Measurements from ENCODE around the gene ABHD14A.

ABHD14A gene

GRCh38 chr3:51999846-52000245 lies 25.0 kb downstream of the ABHD14A start:
- DNase-seq = no peak

GRCh38 chr3:52001443-52001974 lies 26.6 kb downstream of the ABHD14A start:
- peak; percentile 67 to 70 for DNase-seq

- no peak for DNase-seq
These were observed 27.9 kb downstream of the ABHD14A start for GRCh38 chr3:52002748-52003147.

- no peak for DNase-seq
These were observed 29.4 kb downstream of the ABHD14A start for GRCh38 chr3:52004163-52004787.

- no peak for DNase-seq
These were observed 30.1 kb downstream of the ABHD14A start for GRCh38 chr3:52004906-52005395.

GRCh38 chr3:52005571-52005986 lies 30.7 kb downstream of the ABHD14A start:
- peak; percentile 35 to 61 for DNase-seq

- DNase-seq = no peak
These were observed 31.4 kb downstream of the ABHD14A start for GRCh38 chr3:52006017-52006819.

- DNase-seq = no peak
These were observed 31.9 kb downstream of the ABHD14A start for GRCh38 chr3:52006820-52007133.

GRCh38 chr3:52007291-52007690 lies 32.4 kb downstream of the ABHD14A start:
- no peak for DNase-seq

- no peak for DNase-seq
These were observed 35.6 kb downstream of the ABHD14A start for GRCh38 chr3:52010431-52010830.

GRCh38 chr3:52012699-52013098 lies 37.8 kb downstream of the ABHD14A start:
- DNase-seq = no peak

- no peak for DNase-seq
These were observed 39.1 kb downstream of the ABHD14A start for GRCh38 chr3:52013802-52014598.

- DNase-seq = peak in 1 of 2 experiments; percentile 3
These were observed 39.7 kb downstream of the ABHD14A start for GRCh38 chr3:52014613-52015012.

- DNase-seq = peak; percentile 44 to 72
These were observed 40.8 kb downstream of the ABHD14A start for GRCh38 chr3:52015438-52016228.

- DNase-seq = no peak
These were observed 42.7 kb downstream of the ABHD14A start for GRCh38 chr3:52017586-52017985.

- DNase-seq = no peak
These were observed 43.6 kb downstream of the ABHD14A start for GRCh38 chr3:52018319-52019000.

- no peak for DNase-seq
These were observed 44.7 kb downstream of the ABHD14A start for GRCh38 chr3:52019352-52020080.

- no peak for DNase-seq
These were observed 45.9 kb downstream of the ABHD14A start for GRCh38 chr3:52020796-52021195.

GRCh38 chr3:52021489-52022268 lies 46.8 kb downstream of the ABHD14A start:
- peak; percentile 18 to 51 for DNase-seq
